ENCODE results near the gene RAPGEF4.

The RAPGEF4 gene

GRCh38 chr2:172999641-173000386, 264.2 kb downstream of the RAPGEF4 start:
- no peak for DNase-seq (ENCODE audit: low read depth)

GRCh38 chr2:173001664-173002604, 266.3 kb downstream of the RAPGEF4 start:
- no peak for DNase-seq (ENCODE audit: low read depth)

- DNase-seq (ENCODE audit: low read depth) = no peak
Observed at GRCh38 chr2:173002751-173003541, 267.3 kb downstream of the RAPGEF4 start.

GRCh38 chr2:173008786-173009185, 273.1 kb downstream of the RAPGEF4 start:
- no peak for DNase-seq (ENCODE audit: low read depth)

GRCh38 chr2:173010233-173010632, 274.6 kb downstream of the RAPGEF4 start:
- no peak for DNase-seq (ENCODE audit: low read depth)

GRCh38 chr2:173016451-173016850, 280.8 kb downstream of the RAPGEF4 start:
- DNase-seq (ENCODE audit: low read depth) = no peak

- no peak for DNase-seq (ENCODE audit: low read depth)
Observed at GRCh38 chr2:173017646-173018420, 282.2 kb downstream of the RAPGEF4 start.

- DNase-seq (ENCODE audit: low read depth) = no peak
Observed at GRCh38 chr2:173019755-173020154, 284.1 kb downstream of the RAPGEF4 start.

GRCh38 chr2:173021939-173022371, 286.3 kb downstream of the RAPGEF4 start:
- no peak for DNase-seq (ENCODE audit: low read depth)

GRCh38 chr2:173023718-173024117, 288.1 kb downstream of the RAPGEF4 start:
- no peak for DNase-seq (ENCODE audit: low read depth)

GRCh38 chr2:173026479-173026878, 290.8 kb downstream of the RAPGEF4 start:
- DNase-seq (ENCODE audit: low read depth) = no peak

GRCh38 chr2:173027181-173028128, 291.8 kb downstream of the RAPGEF4 start:
- DNase-seq (ENCODE audit: low read depth) = peak; percentile 39

GRCh38 chr2:173028141-173028540, 292.5 kb downstream of the RAPGEF4 start:
- no peak for DNase-seq (ENCODE audit: low read depth)

- no peak for DNase-seq (ENCODE audit: low read depth)
Observed at GRCh38 chr2:173028671-173029070, 293.0 kb downstream of the RAPGEF4 start.

GRCh38 chr2:173030561-173031490, 295.2 kb downstream of the RAPGEF4 start:
- DNase-seq (ENCODE audit: low read depth) = no peak

GRCh38 chr2:173032032-173032431, 296.4 kb downstream of the RAPGEF4 start:
- no peak for DNase-seq (ENCODE audit: low read depth)

GRCh38 chr2:173033084-173033483, 297.4 kb downstream of the RAPGEF4 start:
- DNase-seq (ENCODE audit: low read depth) = no peak

GRCh38 chr2:173034143-173034542, 298.5 kb downstream of the RAPGEF4 start:
- DNase-seq (ENCODE audit: low read depth) = no peak

All from activated T-helper 9 cell treated with anti-CD3 and anti-CD28 coated beads, Interleukin-2, amount 50 U/mL, for 16 hours (primary cell).